GM12892 (cell line): ENCODE data around the gene TRIM29. TPM values are rescaled to one million over a fixed set of nuclear protein-coding genes. Genes with fewer than 3 reads are reported as not detected.

Source experiments
- DNase-seq: peaks from one replicate; pipeline ENCODE4 v3.0.0; 2011; ENCODE audit not compliant: insufficient read length
- FAIRE-seq: peaks from 2 replicates; lab custom pipeline; 2011; peaks lifted over from hg19 to GRCh38; lab: Jason Lieb, UNC
- POLR2A ChIP-seq: IDR thresholded peaks from 2 replicates; pipeline ENCODE4 v1.6.1; 2011; ENCODE audit warnings: low read depth, low read length, control low read depth
- POLR2AphosphoS5 ChIP-seq: IDR thresholded peaks from 2 replicates; pipeline ENCODE4 v1.6.1; 2011; ENCODE audit warnings: low read depth, low read length, control low read depth
- TAF1 ChIP-seq: IDR thresholded peaks from 2 replicates; pipeline ENCODE4 v1.6.1; 2011; ENCODE audit warnings: low read depth, mild to moderate bottlenecking, control low read depth, low read length, borderline replicate concordance
- polyA plus RNA-seq: library from polyadenylated mRNA; unstranded; fragments of >200 nt; gene quantifications from one replicate; pipeline ENCODE4 v1.2.1, GENCODE V29; 2012; ENCODE audit warnings: missing spikeins, inconsistent platforms; ENCODE audit not compliant: missing spikeins

Gene TRIM29
- polyA plus RNA-seq, result 0.95 TPM

GRCh38 chr11:120137611-120138521, at the start of gene TRIM29:
Gene TRIM29 (minus strand): TSS chr11:120138113. CDS start chr11:120138031, 82 bp downstream.
- peak; percentile 12 for DNase-seq
- no peak for TF ChIP-seq POLR2AphosphoS5
- no peak for TF ChIP-seq TAF1
- no peak for TF ChIP-seq POLR2A
- no peak for FAIRE-seq

GRCh38 chr11:120186774-120187591, 49.1 kb upstream of the TRIM29 start:
- DNase-seq, result no peak
- peak; percentile 97 for FAIRE-seq
- TF ChIP-seq POLR2AphosphoS5 (no peak), TAF1 (no peak), POLR2A (no peak)

- no peak for TF ChIP-seq TAF1
- TF ChIP-seq POLR2A, result no peak
- no peak for TF ChIP-seq POLR2AphosphoS5
- DNase-seq (no peak), FAIRE-seq (no peak)
These were observed 48.5 kb upstream of the TRIM29 start for GRCh38 chr11:120186456-120186773.

GRCh38 chr11:120185706-120186455, 48.0 kb upstream of the TRIM29 start:
- FAIRE-seq (no peak), DNase-seq (no peak)
- TF ChIP-seq TAF1 (no peak), POLR2AphosphoS5 (no peak), POLR2A (no peak)

GRCh38 chr11:120184946-120185705, 47.2 kb upstream of the TRIM29 start:
- no peak for DNase-seq
- FAIRE-seq, result no peak
- TF ChIP-seq POLR2AphosphoS5 (no peak), TAF1 (no peak), POLR2A (no peak)

GRCh38 chr11:120184371-120184945, 46.5 kb upstream of the TRIM29 start:
- FAIRE-seq (no peak), DNase-seq (no peak)
- TF ChIP-seq POLR2A (no peak), POLR2AphosphoS5 (no peak), TAF1 (no peak)

GRCh38 chr11:120183701-120184141, 45.8 kb upstream of the TRIM29 start:
- DNase-seq (no peak), FAIRE-seq (no peak)
- TF ChIP-seq TAF1 (no peak), POLR2AphosphoS5 (no peak), POLR2A (no peak)

GRCh38 chr11:120182790-120183491, 45.0 kb upstream of the TRIM29 start:
- no peak for FAIRE-seq
- TF ChIP-seq POLR2A, result no peak
- no peak for TF ChIP-seq TAF1
- TF ChIP-seq POLR2AphosphoS5, result no peak
- DNase-seq, result no peak

GRCh38 chr11:120182372-120182771, 44.5 kb upstream of the TRIM29 start:
- FAIRE-seq (no peak), DNase-seq (no peak)
- TF ChIP-seq TAF1 (no peak), POLR2A (no peak), POLR2AphosphoS5 (no peak)

- no peak for TF ChIP-seq TAF1
- no peak for TF ChIP-seq POLR2AphosphoS5
- no peak for TF ChIP-seq POLR2A
- DNase-seq, result no peak
- FAIRE-seq, result no peak
These were observed 43.6 kb upstream of the TRIM29 start for GRCh38 chr11:120181376-120181975.
